Measurements from ENCODE around the gene PDP2. TPM values are rescaled to one million over a fixed set of nuclear protein-coding genes. Genes with fewer than 3 reads are reported as not detected.

The PDP2 gene
- total RNA-seq, 1 experiment from 2014 or later = 23.1 TPM

- Histone ChIP-seq H3K56ac (ENCODE audit: insufficient read length, low read depth, low read length) (no peak overlapping the region), H3K9ac (ENCODE audit: extremely low read depth, insufficient read length, low read length) (no peak overlapping the region), H3K79me1 (ENCODE audit: insufficient read depth, low read depth, low read length, poor library complexity, severe bottlenecking) (no peaks in the 10 kb centered on the region), H4K20me1 (ENCODE audit: control insufficient read depth, insufficient read depth, insufficient read length) (no peaks in the 10 kb centered on the region), H2AFZ (ENCODE audit: low read length) (no peak overlapping the region), H3K23ac (ENCODE audit: insufficient read length, low read depth, low read length) (no peak overlapping the region), H3K4ac (ENCODE audit: low read depth, low read length) (no peak overlapping the region), H2BK20ac (ENCODE audit: low read depth, low read length, poor library complexity, severe bottlenecking) (no peak overlapping the region), H2BK120ac (ENCODE audit: low read depth, low read length, poor library complexity, severe bottlenecking) (no peak overlapping the region), H3K79me2 (ENCODE audit: insufficient read depth, low read length) (no peaks in the 10 kb centered on the region), H3K18ac (ENCODE audit: insufficient read length, low read depth, low read length) (no peak overlapping the region), H3K14ac (ENCODE audit: insufficient read depth, low read length) (no peak overlapping the region), H3T11ph (ENCODE audit: low read length) (no peak overlapping the region), H3K23me2 (ENCODE audit: insufficient read length, low read depth, low read length, poor library complexity, severe bottlenecking) (peaks cover 2% of the 10 kb centered on the region), H3K27ac (ENCODE audit: insufficient read length, low read depth, low read length) (no peak overlapping the region), H2BK12ac (ENCODE audit: insufficient read length, low read depth, low read length) (no peak overlapping the region), H3K4me2 (ENCODE audit: insufficient read depth, insufficient read length, low read length) (no peak overlapping the region), H4K91ac (ENCODE audit: insufficient read length, low read depth, low read length) (no peak overlapping the region), H3K9me3 (ENCODE audit: control insufficient read depth, low read depth, low read length) (no peaks in the 10 kb centered on the region), H2BK15ac (ENCODE audit: low read depth, low read length) (no peak overlapping the region), H2BK5ac (ENCODE audit: insufficient read length, low read length) (no peak overlapping the region), H3K27me3 (ENCODE audit: insufficient read depth, low read length) (no peaks in the 10 kb centered on the region; the same call in 1 of the 2 replicates), H2AK5ac (ENCODE audit: insufficient read length, low read length) (no peak overlapping the region), H4K5ac (ENCODE audit: insufficient read length, low read depth, low read length) (no peak overlapping the region), H4K8ac (replicated peaks; ENCODE audit: insufficient read length, low read depth, low read length) (no peak overlapping the region), H3K4me1 (ENCODE audit: insufficient read depth, low read length) (no peaks in the 10 kb centered on the region)
- Mint-ChIP-seq H3K4me1 (no peaks in the 10 kb centered on the region), H3K4me3 (no peak overlapping the region), H3K36me3 (ENCODE audit: insufficient read depth in 1 of 3, low read depth in 3 of 3) (no peaks in the 10 kb centered on the region), H3K27me3 (ENCODE audit: low read depth) (peaks cover 2% of the 10 kb centered on the region), H3K27ac (no peak overlapping the region), H3K9me3 (no peaks in the 10 kb centered on the region)
- no CpG with 5 or more reads among the region's 6 CpGs for WGBS (ENCODE audit: extremely low coverage, insufficient read length, low lambda C conversion rate)
- no peak for DNase-seq
- no peak for TF ChIP-seq CTCF (conservative IDR thresholded peaks at IDR 0.05)
Observed at GRCh38 chr16:66856184-66856730, 24.1 kb upstream of the PDP2 start.
